OCI-LY1 (cell line): ENCODE measurements around the gene MTHFD1L.

Source experiments
- H2AFZ ChIP-seq: fragments of 200-600 bp; sonication (generic), shearing (Covaris generic); 2 replicates; pipeline ENCODE4 v1.6.0; 2014; ENCODE audit warnings: antibody characterized with exemption, mild to moderate bottlenecking, low read length
- H3F3A ChIP-seq: fragments of 200-600 bp; sonication (generic), shearing (Covaris generic); 2 replicates; pipeline ENCODE4 v1.6.0; 2014; ENCODE audit warnings: mild to moderate bottlenecking, antibody characterized with exemption, low read length, moderate library complexity; ENCODE audit not compliant: insufficient read depth
- H3K27ac ChIP-seq: fragments of 200-600 bp; sonication (generic); 2 replicates; pipeline ENCODE4 v1.5.1; 2014; ENCODE audit warnings: low read length, mixed run types, mild to moderate bottlenecking, low read depth; ENCODE audit not compliant: poor library complexity, severe bottlenecking
- H3K27me3 ChIP-seq: fragments of 200-600 bp; sonication (generic); 2 replicates; pipeline ENCODE4 v1.6.0; 2014; ENCODE audit warnings: antibody characterized with exemption, mild to moderate bottlenecking, low read length, moderate library complexity; ENCODE audit not compliant: insufficient read depth
- H3K36me3 ChIP-seq: fragments of 200-600 bp; sonication (generic); 2 replicates; pipeline ENCODE4 v1.6.1; 2014; ENCODE audit warnings: mild to moderate bottlenecking, antibody characterized with exemption, low read length, moderate library complexity, mixed read lengths; ENCODE audit not compliant: insufficient read depth
- H3K4me1 ChIP-seq: fragments of 200-600 bp; sonication (generic); 2 replicates; pipeline ENCODE4 v1.5.1; 2014; ENCODE audit warnings: mild to moderate bottlenecking, low read length, moderate library complexity; ENCODE audit not compliant: insufficient read depth, severe bottlenecking
- H3K4me2 ChIP-seq: fragments of 200-600 bp; sonication (generic), shearing (Covaris generic); 2 replicates; pipeline ENCODE4 v1.6.1; 2014; ENCODE audit warnings: low read length
- H3K4me3 ChIP-seq: fragments of 200-600 bp; sonication (generic); 2 replicates; pipeline ENCODE4 v1.5.1; 2014; ENCODE audit warnings: low read length, low read depth, mild to moderate bottlenecking, mixed read lengths; ENCODE audit not compliant: poor library complexity, severe bottlenecking
- H3K79me2 ChIP-seq: fragments of 200-600 bp; shearing (Covaris generic); 2 replicates; pipeline ENCODE4 v1.6.1; 2016; ENCODE audit warnings: mixed run types, low read length, mixed read lengths; ENCODE audit not compliant: insufficient read depth
- H3K9ac ChIP-seq: fragments of 200-600 bp; sonication (generic), shearing (Covaris generic); 2 replicates; pipeline ENCODE4 v1.6.1; 2014; ENCODE audit warnings: mild to moderate bottlenecking, low read length, mixed read lengths
- H3K9me2 ChIP-seq: fragments of 200-600 bp; sonication (generic), shearing (Covaris generic); 2 replicates; pipeline ENCODE4 v1.6.1; 2014; ENCODE audit warnings: low read depth, mild to moderate bottlenecking, low read length, mixed read lengths
- H3K9me3 ChIP-seq: fragments of 200-600 bp; shearing (Covaris generic); 2 replicates; pipeline ENCODE4 v1.6.1; 2014; ENCODE audit warnings: low read length, mixed read lengths
- H4K20me1 ChIP-seq: fragments of 200-600 bp; sonication (generic), shearing (Covaris generic); 2 replicates; pipeline ENCODE4 v1.6.0; 2016; ENCODE audit warnings: mild to moderate bottlenecking, low read length; ENCODE audit not compliant: insufficient read depth
- EZH2 ChIP-seq: fragments of 200-600 bp; sonication (generic), shearing (Covaris generic); IDR thresholded peaks from 2 replicates; pipeline ENCODE4 v1.8.0; 2017; ENCODE audit warnings: borderline replicate concordance, mixed run types, mild to moderate bottlenecking, antibody characterized with exemption, low read length, moderate library complexity, mixed read lengths
- TF ChIP-seq, protein P1 (sequence below): fragments of 200-600 bp; sonication (generic), shearing (Covaris generic); IDR thresholded peaks from 2 replicates; pipeline ENCODE4 v1.5.1; 2017; ENCODE audit warnings: mild to moderate bottlenecking, antibody characterized with exemption, low read length, moderate library complexity, mixed read lengths

MTHFD1L gene

GRCh38 chr6:151096691-151097606 is 231.4 kb downstream of the MTHFD1L start:
- no peaks in the 10 kb centered on the region for H3K79me2 ChIP-seq
- H3K9me2 ChIP-seq: no peaks in the 10 kb centered on the region
- H4K20me1 ChIP-seq: no peaks in the 10 kb centered on the region
- no peak overlapping the region for H2AFZ ChIP-seq
- H3K27ac ChIP-seq: no peak overlapping the region
- H3K4me3 ChIP-seq: no peak overlapping the region
- peaks cover 50% of the 10 kb centered on the region for H3K36me3 ChIP-seq
- no peaks in the 10 kb centered on the region for H3F3A ChIP-seq
- no peaks in the 10 kb centered on the region for H3K4me1 ChIP-seq
- no peaks in the 10 kb centered on the region for H3K9me3 ChIP-seq
- TF ChIP-seq, protein P1, sequence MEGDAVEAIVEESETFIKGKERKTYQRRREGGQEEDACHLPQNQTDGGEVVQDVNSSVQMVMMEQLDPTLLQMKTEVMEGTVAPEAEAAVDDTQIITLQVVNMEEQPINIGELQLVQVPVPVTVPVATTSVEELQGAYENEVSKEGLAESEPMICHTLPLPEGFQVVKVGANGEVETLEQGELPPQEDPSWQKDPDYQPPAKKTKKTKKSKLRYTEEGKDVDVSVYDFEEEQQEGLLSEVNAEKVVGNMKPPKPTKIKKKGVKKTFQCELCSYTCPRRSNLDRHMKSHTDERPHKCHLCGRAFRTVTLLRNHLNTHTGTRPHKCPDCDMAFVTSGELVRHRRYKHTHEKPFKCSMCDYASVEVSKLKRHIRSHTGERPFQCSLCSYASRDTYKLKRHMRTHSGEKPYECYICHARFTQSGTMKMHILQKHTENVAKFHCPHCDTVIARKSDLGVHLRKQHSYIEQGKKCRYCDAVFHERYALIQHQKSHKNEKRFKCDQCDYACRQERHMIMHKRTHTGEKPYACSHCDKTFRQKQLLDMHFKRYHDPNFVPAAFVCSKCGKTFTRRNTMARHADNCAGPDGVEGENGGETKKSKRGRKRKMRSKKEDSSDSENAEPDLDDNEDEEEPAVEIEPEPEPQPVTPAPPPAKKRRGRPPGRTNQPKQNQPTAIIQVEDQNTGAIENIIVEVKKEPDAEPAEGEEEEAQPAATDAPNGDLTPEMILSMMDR: no peak
- no peak for TF ChIP-seq EZH2
- H3K9ac ChIP-seq: no peak overlapping the region
- no peak overlapping the region for H3K4me2 ChIP-seq
- H3K27me3 ChIP-seq: no peaks in the 10 kb centered on the region

GRCh38 chr6:151098166-151098565 is 232.7 kb downstream of the MTHFD1L start:
- Histone ChIP-seq H2AFZ (no peak overlapping the region), H3K4me2 (no peak overlapping the region), H3K4me3 (no peak overlapping the region), H3K9ac (no peak overlapping the region), H3K27ac (no peak overlapping the region), H3K27me3 (no peaks in the 10 kb centered on the region), H3F3A (no peaks in the 10 kb centered on the region), H3K9me3 (no peaks in the 10 kb centered on the region), H3K9me2 (no peaks in the 10 kb centered on the region), H3K36me3 (peaks cover 45% of the 10 kb centered on the region), H3K4me1 (no peaks in the 10 kb centered on the region), H4K20me1 (no peaks in the 10 kb centered on the region), H3K79me2 (no peaks in the 10 kb centered on the region)
- TF ChIP-seq, protein P1: no peak
- no peak for TF ChIP-seq EZH2

DNA sequence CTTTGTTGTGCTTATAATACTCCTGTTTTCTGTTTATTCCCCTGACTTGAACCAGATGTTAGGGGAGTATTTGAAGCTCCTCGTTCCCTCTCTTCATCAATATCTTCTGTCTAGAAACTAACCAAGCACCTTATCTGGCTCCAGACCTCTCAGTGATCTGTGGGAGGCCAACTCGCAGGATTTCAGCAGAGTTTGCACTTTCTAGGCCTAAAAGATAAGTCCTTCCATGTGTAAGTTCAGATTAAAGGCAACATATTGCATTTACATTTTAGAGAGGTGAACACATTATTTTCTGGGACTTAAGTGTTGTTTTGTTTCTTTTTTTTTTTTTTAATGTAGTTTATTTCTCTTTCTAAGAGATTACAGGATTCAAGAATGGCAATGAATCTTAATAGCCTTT is 234.8 kb downstream of the MTHFD1L start:
- no peaks in the 10 kb centered on the region for H3K9me2 ChIP-seq
- H3K4me1 ChIP-seq: no peaks in the 10 kb centered on the region
- H4K20me1 ChIP-seq: no peaks in the 10 kb centered on the region
- H3K79me2 ChIP-seq: no peaks in the 10 kb centered on the region
- H3K4me3 ChIP-seq: no peak overlapping the region
- H2AFZ ChIP-seq: no peak overlapping the region
- no peaks in the 10 kb centered on the region for H3F3A ChIP-seq
- no peak for TF ChIP-seq EZH2
- TF ChIP-seq, protein P1: no peak
- no peak overlapping the region for H3K27ac ChIP-seq
- no peaks in the 10 kb centered on the region for H3K27me3 ChIP-seq
- no peak overlapping the region for H3K9ac ChIP-seq
- no peaks in the 10 kb centered on the region for H3K9me3 ChIP-seq
- H3K36me3 ChIP-seq: peaks cover 32% of the 10 kb centered on the region
- H3K4me2 ChIP-seq: no peak overlapping the region
